CD4-positive, alpha-beta T cell (primary cell): ENCODE data around the gene IQSEC1. TPM values are rescaled to one million over a fixed set of nuclear protein-coding genes. Genes with fewer than 3 reads are reported as not detected.

ENCODE experiments used
- ATAC-seq: fragments of 200-7000 bp; cut with Tn5 transposase; one replicate; pipeline ENCODE4 v1.10.0; 2022; ENCODE audit warnings: mild to moderate bottlenecking; ENCODE audit not compliant: poor library complexity
- CTCF ChIA-PET: fragments of 350-600 bp; sonication (Branson Sonifier 250); formaldehyde crosslinking; loops from one replicate; lab custom pipeline; 2021; ENCODE audit warnings: antibody characterized with exemption, inconsistent platforms; lab: Charles Lee
- POLR2A ChIA-PET: fragments of 350-600 bp; sonication (Branson Sonifier 250); formaldehyde crosslinking; loops from one replicate; lab custom pipeline; 2021; ENCODE audit warnings: antibody characterized with exemption, inconsistent platforms; lab: Charles Lee
- DNase-seq, 14 experiments: peaks; one replicate each; pipeline ENCODE4 v3.0.0-alpha.2; 2013 to 2020; ENCODE audit warnings: mixed read lengths in 2 of 14
- H3K27ac ChIP-seq, 2 donors: one replicate each; pipeline versions ENCODE4 v1.5.1 to v1.7.0; 2013; ENCODE audit warnings: low read length in 2 of 2, low read depth in 1 of 2, mild to moderate bottlenecking in 1 of 2
- H3K27me3 ChIP-seq, 2 experiments: 1 replicate in 1 of 2; 2 replicates in 1 of 2; pipeline versions ENCODE4 v1.6.1 to v1.7.0; 2013; ENCODE audit warnings: low read length in 2 of 2, control low read depth in 1 of 2, mild to moderate bottlenecking in 1 of 2, moderate library complexity in 1 of 2; ENCODE audit not compliant: insufficient read depth in 2 of 2, control insufficient read depth in 1 of 2
- H3K36me3 ChIP-seq: one replicate; pipeline ENCODE4 v1.6.1; 2013; ENCODE audit warnings: low read length, control low read depth; ENCODE audit not compliant: insufficient read depth
- H3K4me1 ChIP-seq: one replicate; pipeline ENCODE4 v1.6.1; 2013; ENCODE audit warnings: low read length, control low read depth; ENCODE audit not compliant: insufficient read depth
- H3K4me3 ChIP-seq: one replicate; pipeline ENCODE4 v1.5.1; 2013; ENCODE audit warnings: mild to moderate bottlenecking, low read length, moderate library complexity
- H3K9me3 ChIP-seq, 2 experiments: 1 replicate in 1 of 2; 2 replicates in 1 of 2; pipeline versions ENCODE4 v1.6.1 to v1.7.0; 2013; ENCODE audit warnings: low read length in 2 of 2, mild to moderate bottlenecking in 2 of 2, control low read depth in 1 of 2, moderate library complexity in 1 of 2; ENCODE audit not compliant: control insufficient read depth in 1 of 2, insufficient read depth in 1 of 2
- H3K27ac Mint-ChIP-seq: one replicate; pipeline ENCODE4 v1.8.0; 2020; ENCODE audit warnings: mixed read lengths
- H3K27me3 Mint-ChIP-seq: one replicate; pipeline ENCODE4 v1.8.0; 2021; ENCODE audit warnings: mixed read lengths
- H3K36me3 Mint-ChIP-seq: one replicate; pipeline ENCODE4 v1.8.0; 2021; ENCODE audit warnings: low read depth, mixed read lengths
- H3K4me1 Mint-ChIP-seq: one replicate; pipeline ENCODE4 v1.8.0; 2021; ENCODE audit warnings: low read depth, mixed read lengths
- H3K4me3 Mint-ChIP-seq: one replicate; pipeline ENCODE4 v1.8.0; 2020; ENCODE audit warnings: mild to moderate bottlenecking, mixed read lengths
- H3K9me3 Mint-ChIP-seq: one replicate; pipeline ENCODE4 v1.8.0; 2020; ENCODE audit warnings: mixed read lengths
- intact Hi-C, 2 experiments: fragments of 100-400 bp; cut with DNase I in 1 of 2; cut with micrococcal nuclease in 1 of 2; formaldehyde crosslinking; loops; one replicate each; pipeline versions ENCODE4 v1.15.1 to v1.9.0; 2023 to 2025; cut with DNase I, micrococcal nuclease
- total RNA-seq, 174 experiments: library from RNA in 2 of 174; stranded (reverse) in 2 of 174; gene quantifications; one replicate each; pipeline ENCODE4 v1.2.3 and lab custom pipeline; 2021 to 2026
- TF ChIP-seq, protein P1 (sequence below): fragments of 200-600 bp; IDR thresholded peaks from one replicate; pipeline ENCODE4 v1.8.0; 2022; ENCODE audit warnings: antibody characterized with exemption, mild to moderate bottlenecking

The IQSEC1 gene
- total RNA-seq, 2 experiments from 2014 or later, result 102 to 108 TPM

DNA sequence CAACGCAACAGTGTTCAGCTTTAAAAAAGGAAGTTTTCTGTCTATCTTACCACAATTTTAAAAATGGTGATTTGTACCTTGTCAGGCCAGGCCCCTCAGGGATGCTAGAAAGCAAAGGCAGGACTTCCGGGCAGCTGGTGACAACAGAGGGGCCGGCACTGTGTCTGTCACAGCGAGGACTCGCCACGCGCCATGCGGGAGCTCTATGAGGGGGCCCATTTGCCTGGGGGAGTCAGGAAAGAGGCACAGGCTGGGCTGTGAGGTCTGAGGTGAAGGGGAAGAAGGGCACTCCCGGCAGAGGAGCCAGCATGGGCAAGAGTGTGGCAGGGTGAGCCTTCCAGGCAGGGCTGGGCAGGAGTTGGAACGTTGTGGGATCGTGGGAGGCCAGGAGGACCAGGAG, 7.0 kb downstream of the IQSEC1 start:
- ATAC-seq (no peak), DNase-seq (no peak)
- TF ChIP-seq, protein P1, sequence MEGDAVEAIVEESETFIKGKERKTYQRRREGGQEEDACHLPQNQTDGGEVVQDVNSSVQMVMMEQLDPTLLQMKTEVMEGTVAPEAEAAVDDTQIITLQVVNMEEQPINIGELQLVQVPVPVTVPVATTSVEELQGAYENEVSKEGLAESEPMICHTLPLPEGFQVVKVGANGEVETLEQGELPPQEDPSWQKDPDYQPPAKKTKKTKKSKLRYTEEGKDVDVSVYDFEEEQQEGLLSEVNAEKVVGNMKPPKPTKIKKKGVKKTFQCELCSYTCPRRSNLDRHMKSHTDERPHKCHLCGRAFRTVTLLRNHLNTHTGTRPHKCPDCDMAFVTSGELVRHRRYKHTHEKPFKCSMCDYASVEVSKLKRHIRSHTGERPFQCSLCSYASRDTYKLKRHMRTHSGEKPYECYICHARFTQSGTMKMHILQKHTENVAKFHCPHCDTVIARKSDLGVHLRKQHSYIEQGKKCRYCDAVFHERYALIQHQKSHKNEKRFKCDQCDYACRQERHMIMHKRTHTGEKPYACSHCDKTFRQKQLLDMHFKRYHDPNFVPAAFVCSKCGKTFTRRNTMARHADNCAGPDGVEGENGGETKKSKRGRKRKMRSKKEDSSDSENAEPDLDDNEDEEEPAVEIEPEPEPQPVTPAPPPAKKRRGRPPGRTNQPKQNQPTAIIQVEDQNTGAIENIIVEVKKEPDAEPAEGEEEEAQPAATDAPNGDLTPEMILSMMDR, result no peak
- no peaks in the 10 kb centered on the region for H3K9me3 ChIP-seq
- no peak overlapping the region for H3K27ac ChIP-seq
- H3K4me3 Mint-ChIP-seq, result no peak overlapping the region
- H3K4me3 ChIP-seq, result no peak overlapping the region
- CTCF ChIA-PET, result interaction anchor here (0.8 kb wide), 1 partner anchor 26 kb away, joined by 3 read pairs; no protein-coding TSS in a partner anchor
- no peaks in the 10 kb centered on the region for H3K36me3 ChIP-seq
- H3K36me3 Mint-ChIP-seq, result no peaks in the 10 kb centered on the region
- H3K4me1 Mint-ChIP-seq, result peaks cover 27% of the 10 kb centered on the region
- intact Hi-C loops, result no loop called here
- POLR2A ChIA-PET, result no interaction called here
- no peaks in the 10 kb centered on the region for H3K27me3 Mint-ChIP-seq
- no peaks in the 10 kb centered on the region for H3K27me3 ChIP-seq
- H3K4me1 ChIP-seq, result peaks cover 24% of the 10 kb centered on the region
- no peaks in the 10 kb centered on the region for H3K9me3 Mint-ChIP-seq
- no peak overlapping the region for H3K27ac Mint-ChIP-seq

DNA sequence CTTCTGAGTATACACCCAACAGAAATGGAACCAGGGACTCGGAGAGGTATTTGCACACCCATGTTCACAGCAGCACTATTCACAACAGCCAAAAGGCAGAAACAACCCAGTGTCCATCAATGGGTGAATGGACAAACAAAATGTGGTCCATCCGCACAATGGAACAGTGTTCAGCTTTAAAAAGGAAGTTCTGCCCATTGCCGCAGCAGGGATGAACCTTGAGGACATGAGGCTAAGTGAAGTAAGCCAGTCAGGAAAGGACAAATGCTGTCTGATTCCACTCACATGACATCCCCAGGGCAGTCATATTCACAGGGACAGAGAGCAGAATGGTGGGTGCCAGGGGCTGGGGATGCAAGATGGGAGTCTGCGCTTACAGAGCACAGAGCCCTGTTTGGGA, 7.5 kb downstream of the IQSEC1 start:
- ChIA-PET CTCF (interaction anchor here (0.8 kb wide), 1 partner anchor 26 kb away, joined by 3 read pairs; no protein-coding TSS in a partner anchor), POLR2A (no interaction called here)
- ATAC-seq (no peak), DNase-seq (no peak)
- intact Hi-C loops, result no loop called here
- Mint-ChIP-seq H3K36me3 (no peaks in the 10 kb centered on the region), H3K27ac (no peak overlapping the region), H3K4me1 (peaks cover 26% of the 10 kb centered on the region), H3K27me3 (no peaks in the 10 kb centered on the region), H3K9me3 (no peaks in the 10 kb centered on the region), H3K4me3 (no peak overlapping the region)
- H3K9me3 ChIP-seq, result no peaks in the 10 kb centered on the region
- no peak overlapping the region for H3K27ac ChIP-seq
- TF ChIP-seq, protein P1, result no peak
- H3K4me1 ChIP-seq, result peaks cover 24% of the 10 kb centered on the region
- no peak overlapping the region for H3K4me3 ChIP-seq
- H3K27me3 ChIP-seq, result no peaks in the 10 kb centered on the region
- no peaks in the 10 kb centered on the region for H3K36me3 ChIP-seq

GRCh38 chr3:13064964-13065363, 8.3 kb downstream of the IQSEC1 start:
- H3K9me3 ChIP-seq, result no peaks in the 10 kb centered on the region
- H3K4me1 ChIP-seq, result peaks cover 17% of the 10 kb centered on the region
- H3K36me3 Mint-ChIP-seq, result no peaks in the 10 kb centered on the region
- H3K27me3 ChIP-seq, result no peaks in the 10 kb centered on the region
- H3K9me3 Mint-ChIP-seq, result no peaks in the 10 kb centered on the region
- no peak overlapping the region for H3K27ac Mint-ChIP-seq
- H3K4me3 Mint-ChIP-seq, result no peak overlapping the region
- TF ChIP-seq, protein P1, result no peak
- no peak overlapping the region for H3K4me3 ChIP-seq
- DNase-seq, result no peak
- peaks cover 18% of the 10 kb centered on the region for H3K4me1 Mint-ChIP-seq
- H3K27ac ChIP-seq, result no peak overlapping the region
- H3K36me3 ChIP-seq, result no peaks in the 10 kb centered on the region
- POLR2A ChIA-PET, result no interaction called here
- intact Hi-C loops, result no loop called here
- no peak for ATAC-seq
- no peaks in the 10 kb centered on the region for H3K27me3 Mint-ChIP-seq
- CTCF ChIA-PET, result no interaction called here
